Thymus (tissue), 11 donors: ENCODE results near the gene BHLHE23. TPM values are rescaled to one million over a fixed set of nuclear protein-coding genes. Genes with fewer than 3 reads are reported as not detected.

Experiments
- DNase-seq, 9 donors: peaks; one replicate each; pipeline ENCODE4 v3.0.0-alpha.2; 2013; ENCODE audit warnings: low spot score in 9 of 9, low read depth in 6 of 9, missing footprints in 1 of 9
- H3K27ac ChIP-seq, 2 donors: one replicate each; pipeline ENCODE4 v1.5.1; 2013; ENCODE audit warnings: control low read depth in 1 of 2, low read depth in 1 of 2, low read length in 1 of 2, mild to moderate bottlenecking in 1 of 2, moderate library complexity in 1 of 2
- H3K27me3 ChIP-seq, 2 donors: one replicate each; pipeline ENCODE4 v1.5.1; 2013; ENCODE audit warnings: low read length in 1 of 2; ENCODE audit not compliant: control insufficient read depth in 2 of 2, insufficient read depth in 1 of 2
- H3K36me3 ChIP-seq, 2 donors: one replicate each; pipeline ENCODE4 v1.5.1; 2013; ENCODE audit warnings: low read length in 1 of 2, mild to moderate bottlenecking in 1 of 2, moderate library complexity in 1 of 2; ENCODE audit not compliant: control insufficient read depth in 2 of 2, insufficient read depth in 2 of 2
- H3K4me1 ChIP-seq, 2 donors: one replicate each; pipeline ENCODE4 v1.5.1; 2013; ENCODE audit warnings: low read length in 2 of 2; ENCODE audit not compliant: control insufficient read depth in 2 of 2, insufficient read depth in 2 of 2
- H3K4me3 ChIP-seq, 2 donors: one replicate each; pipeline ENCODE4 v1.5.1; 2013; ENCODE audit warnings: low read length in 2 of 2, control low read depth in 1 of 2, mild to moderate bottlenecking in 1 of 2
- H3K9me3 ChIP-seq, 2 donors: one replicate each; pipeline ENCODE4 v1.5.1; 2013; ENCODE audit warnings: low read length in 1 of 2, mild to moderate bottlenecking in 1 of 2; ENCODE audit not compliant: control insufficient read depth in 2 of 2, insufficient read depth in 1 of 2
- WGBS: extraction: QIAGEN DNeasy Blood & Tissue Kit; methylation state at CpG from one replicate; pipeline ENCODE4 v1.1.7; 2013; 5-methylcytosine and 5-hydroxymethylcytosine counted together
- polyA plus RNA-seq: library from polyadenylated mRNA; stranded (reverse); fragments of 200-250 nt; gene quantifications from one replicate; pipeline ENCODE4 v1.2.3, GENCODE V29; 2013
- total RNA-seq: library from RNA; stranded (reverse); fragments of 120-200 nt; gene quantifications from one replicate; pipeline ENCODE4 v1.2.4, GENCODE V29; 2013
- donor health status: healthy.

BHLHE23 gene
- total and polyA plus RNA-seq, 2 donors = 0.37 to 0.42 TPM

DNA sequence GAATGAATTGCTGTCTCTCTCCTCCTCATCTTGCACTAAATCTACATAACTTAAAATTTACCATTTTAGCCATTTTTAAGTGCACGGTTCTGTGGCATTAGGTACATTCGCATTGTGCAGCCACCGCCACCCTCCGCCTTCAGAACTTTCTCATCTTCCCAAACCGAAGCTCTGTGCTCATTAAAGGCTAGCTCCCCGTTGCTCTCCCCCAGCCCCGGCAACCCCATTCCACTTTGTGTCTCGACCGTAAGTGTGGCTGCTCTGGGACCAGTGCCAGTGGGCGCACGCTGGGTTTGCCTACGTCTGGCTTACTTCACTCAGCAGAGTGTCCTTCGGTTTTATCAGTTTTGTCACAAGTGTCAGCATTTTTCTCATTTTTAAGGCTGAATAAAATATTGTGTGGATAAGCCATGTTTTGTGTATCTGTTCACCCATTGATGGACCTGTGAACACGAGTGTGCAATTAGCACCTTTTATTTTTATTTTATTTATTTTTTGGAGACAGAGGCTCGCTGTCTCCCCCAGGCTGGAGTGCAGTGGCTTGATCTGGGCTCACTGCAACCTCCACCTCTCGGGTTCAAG is 37.5 kb downstream of the BHLHE23 start:
- 77% methylated on average over 16 of the region's 16 CpGs for WGBS
- Histone ChIP-seq H3K9me3 (peaks cover 0 to 8% of the 10 kb centered on the region in 2 donors), H3K27me3 (peaks cover 11 to 35% of the 10 kb centered on the region in 2 donors)

DNA sequence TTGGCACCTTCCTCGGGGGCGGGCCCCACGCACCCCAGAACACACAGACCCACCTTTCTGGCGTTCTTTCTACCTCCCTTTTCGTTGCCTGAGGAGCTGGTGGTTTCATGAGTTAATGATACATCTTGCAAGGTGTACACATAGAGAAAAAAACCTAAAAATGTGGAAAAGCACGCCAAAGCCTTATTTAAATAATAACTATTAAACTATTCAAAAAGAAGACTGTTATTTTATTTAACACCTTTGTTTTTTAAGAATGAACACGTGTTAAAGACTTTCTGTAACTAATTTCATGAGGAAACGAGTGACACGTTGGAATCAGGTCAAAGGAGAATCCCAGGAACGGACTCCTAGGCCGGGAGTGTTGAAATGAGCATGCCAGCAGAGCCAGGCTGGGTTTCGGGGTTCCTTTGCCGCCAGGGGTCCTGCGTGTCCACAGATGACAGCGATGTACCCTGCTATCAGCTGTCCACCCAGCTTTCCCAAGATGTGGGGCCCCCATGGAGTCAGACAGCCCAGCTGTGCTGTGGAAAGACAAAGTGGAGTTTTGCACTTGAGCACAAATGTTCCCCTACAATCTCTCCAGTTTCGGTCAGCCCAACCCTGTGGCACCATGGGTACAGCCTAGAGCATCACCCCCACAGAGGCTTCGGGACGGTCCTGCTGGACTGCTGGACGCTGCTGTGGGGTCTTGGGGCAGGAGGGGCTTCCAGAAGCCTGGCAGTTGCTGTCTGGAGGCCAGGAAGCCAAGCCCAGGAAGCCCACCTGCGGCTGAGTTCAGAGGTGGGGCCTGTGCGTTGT is 38.2 kb downstream of the BHLHE23 start:
- WGBS = 88% methylated on average over 21 of the region's 21 CpGs
- Histone ChIP-seq H3K9me3 (peaks cover 0 to 4% of the 10 kb centered on the region in 2 donors), H3K27ac (no peak overlapping the region), H3K27me3 (peaks cover 8 to 28% of the 10 kb centered on the region in 2 donors), H3K36me3 (no peaks in the 10 kb centered on the region), H3K4me3 (no peak overlapping the region), H3K4me1 (peaks cover 9 to 15% of the 10 kb centered on the region in 2 donors)
- DNase-seq = no peak

More for the DNA sequence above, 37.5 kb downstream of the BHLHE23 start:
- no peak overlapping the region for H3K27ac ChIP-seq
- H3K4me1 ChIP-seq = peaks cover 9 to 21% of the 10 kb centered on the region in 2 donors
- no peaks in the 10 kb centered on the region for H3K36me3 ChIP-seq
- no peak overlapping the region for H3K4me3 ChIP-seq
- DNase-seq = no peak

DNA sequence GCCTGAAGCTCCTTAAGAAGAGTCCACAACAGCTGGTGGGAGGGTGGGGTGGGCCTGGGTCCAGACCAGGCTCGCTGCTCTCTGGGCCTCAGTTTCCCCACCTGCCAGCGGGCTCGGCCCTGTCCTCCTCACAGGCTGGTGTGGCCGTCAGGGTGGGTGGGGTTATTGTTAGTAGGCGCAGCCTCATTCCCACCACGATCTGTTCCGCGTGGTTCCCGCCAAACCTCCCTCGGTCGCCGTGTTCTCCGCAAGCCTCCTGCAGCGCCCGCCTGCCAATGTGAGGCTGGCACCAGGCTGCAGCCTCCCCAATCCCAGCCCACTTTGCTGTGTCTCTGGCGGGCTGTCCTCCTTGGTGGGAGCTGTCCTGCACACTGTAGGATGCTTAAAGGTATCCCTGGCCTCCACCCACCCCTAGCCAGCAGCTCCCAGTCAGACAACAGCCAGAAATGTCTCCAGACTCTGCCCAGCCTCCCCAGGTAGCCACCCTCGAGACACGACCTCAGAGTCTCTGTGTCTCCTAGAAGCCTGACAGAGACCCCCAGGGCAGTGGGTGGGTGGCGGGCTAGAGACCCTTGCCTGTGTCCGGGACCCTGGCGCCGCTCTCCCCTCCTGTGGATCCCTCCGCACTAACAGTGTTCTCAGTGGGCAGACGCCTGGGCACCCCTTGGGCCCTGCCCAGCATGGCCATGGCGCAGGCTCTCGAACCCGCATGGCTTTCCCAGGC is 39.0 kb downstream of the BHLHE23 start:
- Histone ChIP-seq H3K27me3 (peaks cover 1 to 20% of the 10 kb centered on the region in 2 donors), H3K9me3 (no peaks in the 10 kb centered on the region), H3K4me1 (peaks cover 4 to 8% of the 10 kb centered on the region in 2 donors), H3K27ac (no peak overlapping the region), H3K36me3 (no peaks in the 10 kb centered on the region), H3K4me3 (no peak overlapping the region)
- 95% methylated on average over 27 of the region's 27 CpGs for WGBS
- no peak for DNase-seq

DNA sequence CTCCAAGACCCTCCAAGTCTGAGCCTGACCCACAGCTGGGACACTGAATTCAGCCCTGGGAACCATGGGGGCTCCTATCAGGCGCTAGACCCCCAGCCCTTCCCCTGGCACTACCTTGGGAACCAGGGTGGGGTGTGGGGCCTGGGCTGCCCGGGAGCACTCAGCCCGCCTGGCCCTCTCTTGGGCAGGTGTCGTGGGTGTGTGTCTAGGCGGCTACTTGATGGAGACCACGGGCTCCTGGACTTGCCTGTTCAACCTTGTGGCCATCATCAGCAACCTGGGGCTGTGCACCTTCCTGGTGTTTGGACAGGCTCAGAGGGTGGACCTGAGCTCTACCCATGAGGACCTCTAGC is 39.6 kb downstream of the BHLHE23 start:
- 91% methylated on average over 6 of the region's 6 CpGs for WGBS

DNA sequence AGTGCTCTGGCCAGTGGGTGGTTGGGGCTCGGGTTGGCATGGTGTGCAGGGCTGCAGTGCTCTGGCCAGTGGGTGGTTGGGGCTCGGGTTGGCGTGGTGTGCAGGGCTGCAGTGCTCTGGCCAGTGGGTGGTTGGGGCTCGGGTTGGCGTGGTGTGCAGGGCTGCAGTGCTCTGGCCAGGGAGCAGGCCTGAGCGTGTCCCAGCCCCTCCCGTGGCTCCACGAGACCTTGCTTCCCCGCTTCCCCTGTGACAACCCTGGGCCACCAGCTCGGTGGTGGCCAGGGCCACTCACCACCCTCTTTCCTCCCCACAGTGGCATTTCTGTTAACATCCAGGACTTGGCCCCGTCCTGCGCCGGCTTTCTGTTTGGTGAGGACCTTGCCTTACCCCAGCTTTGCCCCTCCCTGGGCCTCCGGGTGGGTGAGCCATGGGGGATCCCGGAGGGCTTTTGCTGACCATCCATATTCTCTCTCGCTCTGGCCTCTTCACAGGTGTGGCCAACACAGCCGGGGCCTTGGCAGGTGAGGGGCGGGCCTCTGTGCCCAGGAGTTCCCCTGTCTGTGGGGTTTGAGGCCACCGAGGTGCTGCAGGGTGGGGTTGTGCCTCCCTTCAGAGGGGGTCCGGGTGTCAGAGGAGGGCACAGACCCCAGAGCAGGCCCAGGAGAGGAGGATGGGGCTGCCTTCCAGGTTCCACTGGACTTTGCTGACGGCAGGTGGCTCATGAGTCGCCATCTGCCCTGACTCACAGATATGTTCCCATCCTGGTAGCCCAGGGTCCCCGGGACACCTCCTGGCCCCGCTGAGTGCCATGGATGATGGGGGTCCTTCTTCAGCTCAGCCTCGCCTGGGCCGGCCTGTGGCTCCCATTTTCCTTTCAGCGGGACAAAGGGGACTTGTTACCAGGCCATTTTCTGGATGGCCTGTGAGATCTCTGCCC is 40.3 kb downstream of the BHLHE23 start:
- no peaks in the 10 kb centered on the region for H3K9me3 ChIP-seq
- H3K27ac ChIP-seq = no peak overlapping the region
- H3K4me1 ChIP-seq = peaks cover 0 to 3% of the 10 kb centered on the region in 2 donors
- no peak for DNase-seq
- no peak overlapping the region for H3K4me3 ChIP-seq
- no peaks in the 10 kb centered on the region for H3K36me3 ChIP-seq
- 96% methylated on average over 26 of the region's 27 CpGs for WGBS
- H3K27me3 ChIP-seq = peaks cover 0 to 13% of the 10 kb centered on the region in 2 donors

More for the DNA sequence above, 39.6 kb downstream of the BHLHE23 start:
- H3K36me3 ChIP-seq = no peaks in the 10 kb centered on the region
- peaks cover 0 to 14% of the 10 kb centered on the region in 2 donors for H3K27me3 ChIP-seq
- H3K27ac ChIP-seq = no peak overlapping the region
- DNase-seq = no peak
- H3K9me3 ChIP-seq = no peaks in the 10 kb centered on the region
- peaks cover 0 to 3% of the 10 kb centered on the region in 2 donors for H3K4me1 ChIP-seq
- no peak overlapping the region for H3K4me3 ChIP-seq

DNA sequence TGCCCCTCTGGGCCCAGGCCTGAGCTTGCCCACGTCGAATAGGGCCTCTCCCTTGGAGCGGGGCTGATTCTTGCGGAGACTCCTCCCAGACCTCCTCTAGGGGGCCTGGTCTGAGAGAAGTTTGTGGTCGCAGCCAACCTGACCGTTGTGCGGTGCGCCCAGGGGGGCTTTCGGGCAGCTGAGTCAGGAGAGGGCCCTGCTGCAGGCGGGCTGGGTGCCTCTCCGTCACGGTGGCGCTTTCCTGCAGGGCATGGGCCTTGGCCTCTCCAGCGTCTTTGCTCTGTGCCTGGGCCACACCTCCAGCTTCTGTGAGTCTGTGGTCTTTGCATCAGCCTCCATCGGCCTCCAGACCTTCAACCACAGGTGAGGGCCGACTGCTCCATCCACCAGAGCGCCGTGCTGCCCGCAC is 41.4 kb downstream of the BHLHE23 start:
- H3K4me3 ChIP-seq = no peak overlapping the region
- no peaks in the 10 kb centered on the region for H3K9me3 ChIP-seq
- WGBS = 85% methylated on average over 19 of the region's 19 CpGs
- H3K4me1 ChIP-seq = peaks cover 0 to 2% of the 10 kb centered on the region in 2 donors
- DNase-seq = no peak
- H3K27me3 ChIP-seq = peaks cover 0 to 4% of the 10 kb centered on the region in 2 donors
- no peaks in the 10 kb centered on the region for H3K36me3 ChIP-seq
- H3K27ac ChIP-seq = no peak overlapping the region

DNA sequence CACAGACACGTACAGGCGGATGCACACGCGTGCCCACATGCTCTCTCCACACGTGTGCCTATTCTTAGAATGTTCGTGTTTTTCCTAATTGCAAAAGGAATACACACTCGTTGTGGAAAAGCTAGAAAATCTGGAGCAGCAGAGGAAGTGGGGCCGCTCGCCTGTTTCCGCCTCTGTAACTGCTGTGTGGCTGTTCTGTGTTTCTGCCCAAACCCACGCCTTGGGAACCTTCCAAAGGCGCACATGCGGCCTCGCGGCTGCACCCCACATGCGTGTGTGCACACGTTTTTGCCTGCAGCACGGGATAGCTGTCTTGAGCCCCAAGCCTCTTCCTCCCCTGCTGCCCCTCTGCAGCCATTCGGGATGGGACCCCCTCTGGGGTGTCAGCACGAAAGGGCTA is 42.1 kb downstream of the BHLHE23 start:
- H3K9me3 ChIP-seq = no peaks in the 10 kb centered on the region
- no peaks in the 10 kb centered on the region for H3K27me3 ChIP-seq
- H3K4me3 ChIP-seq = no peak overlapping the region
- DNase-seq = no peak
- no peak overlapping the region for H3K27ac ChIP-seq
- peaks cover 4 to 8% of the 10 kb centered on the region in 2 donors for H3K4me1 ChIP-seq
- WGBS = 60% methylated on average over 20 of the region's 20 CpGs
- H3K36me3 ChIP-seq = no peaks in the 10 kb centered on the region

DNA sequence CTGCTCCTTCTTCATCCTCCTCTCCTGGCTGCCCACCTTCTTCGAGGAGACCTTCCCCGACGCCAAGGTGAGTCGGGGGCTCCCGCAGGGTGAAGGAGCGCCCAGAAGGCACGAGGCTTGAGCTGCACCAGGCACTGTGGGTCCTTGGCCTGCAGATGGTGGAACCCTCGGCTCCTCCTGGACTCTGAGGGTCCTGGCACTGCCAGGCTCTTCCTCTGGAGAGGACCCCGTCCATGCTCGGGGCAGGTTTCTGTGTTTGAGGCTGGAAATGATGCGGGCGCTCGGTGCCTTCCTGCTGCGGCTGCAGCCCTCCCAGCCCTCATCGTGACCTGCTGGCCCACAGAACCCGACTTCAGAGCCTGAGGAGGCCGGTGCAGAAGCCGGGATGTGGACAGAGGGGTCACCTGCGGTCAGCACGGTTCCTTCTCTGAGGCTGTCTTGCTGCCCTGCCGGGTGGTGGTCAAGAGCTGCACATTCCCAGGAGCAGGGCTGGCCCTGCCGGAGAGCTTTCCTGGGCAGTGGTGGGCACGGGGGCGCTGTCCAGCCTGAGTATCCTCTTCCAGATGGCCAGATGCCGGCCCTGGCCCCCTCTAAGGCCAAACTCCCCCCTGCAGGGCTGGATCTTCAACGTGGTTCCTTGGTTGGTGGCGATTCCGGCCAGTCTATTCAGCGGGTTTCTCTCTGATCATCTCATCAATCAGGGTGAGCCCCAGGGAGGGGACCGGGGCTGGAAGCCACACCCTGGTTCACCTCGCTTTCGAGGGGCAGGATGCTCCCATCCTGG is 43.0 kb downstream of the BHLHE23 start:
- H3K36me3 ChIP-seq = no peaks in the 10 kb centered on the region
- H3K9me3 ChIP-seq = no peaks in the 10 kb centered on the region
- 98% methylated on average over 32 of the region's 32 CpGs for WGBS
- no peak overlapping the region for H3K27ac ChIP-seq
- no peak for DNase-seq
- H3K4me3 ChIP-seq = no peak overlapping the region
- peaks cover 10 to 17% of the 10 kb centered on the region in 2 donors for H3K4me1 ChIP-seq
- no peaks in the 10 kb centered on the region for H3K27me3 ChIP-seq
